HG03097 (cell line): Measurements from ENCODE around the gene CLCN7.
A peak's percentile ranks its signal among the peaks of the same experiment; 100 is the strongest.

Experiments used
- ATAC-seq: cut with Tn5 transposase; IDR thresholded peaks from one replicate; pipeline ENCODE4 v1.9.1; 2021; ENCODE audit not compliant: unreplicated experiment, low FRiP score

Gene CLCN7

GRCh38 chr16:1412847-1413246, 62.0 kb downstream of the CLCN7 start:
- no peak for ATAC-seq

GRCh38 chr16:1408171-1408837, 66.5 kb downstream of the CLCN7 start:
- peak; percentile 76 for ATAC-seq

- no peak for ATAC-seq
Measured at GRCh38 chr16:1407753-1408152, 67.1 kb downstream of the CLCN7 start.

- no peak for ATAC-seq
Measured at GRCh38 chr16:1403733-1404132, 71.1 kb downstream of the CLCN7 start.

- no peak for ATAC-seq
Measured at GRCh38 chr16:1403036-1403435, 71.8 kb downstream of the CLCN7 start.

- no peak for ATAC-seq
Measured at GRCh38 chr16:1401758-1402154, 73.1 kb downstream of the CLCN7 start.

- no peak for ATAC-seq
Measured at GRCh38 chr16:1401061-1401757, 73.6 kb downstream of the CLCN7 start.

GRCh38 chr16:1398826-1399581, 75.8 kb downstream of the CLCN7 start:
- no peak for ATAC-seq

- ATAC-seq = no peak
Measured at GRCh38 chr16:1398351-1398750, 76.5 kb downstream of the CLCN7 start.

- ATAC-seq = no peak
Measured at GRCh38 chr16:1397779-1398178, 77.0 kb downstream of the CLCN7 start.

GRCh38 chr16:1395444-1396031, 79.3 kb downstream of the CLCN7 start:
- ATAC-seq = no peak
